Astrocyte of the spinal cord (primary cell): ENCODE results near the gene BRD3OS.

Source experiments
- DNase-seq: peaks from one replicate; pipeline ENCODE4 v3.0.0; 2011; ENCODE audit warnings: low read depth, low spot score
- H3K4me3 ChIP-seq: 2 replicates; pipeline ENCODE4 v1.5.1; 2011; ENCODE audit warnings: low read depth, mild to moderate bottlenecking, low read length, moderate library complexity
- CTCF ChIP-seq: IDR thresholded peaks from 2 replicates; pipeline ENCODE4 v1.5.1; 2012; ENCODE audit warnings: low read depth, mild to moderate bottlenecking, low read length, inconsistent platforms
- in situ Hi-C: cut with HindIII; loops from 2 replicates; pipeline ENCODE4 v1.10.0; 2017; ENCODE audit warnings: low sequenced_read_pairs

BRD3OS gene

GRCh38 chr9:133993635-133994253 is 31.5 kb upstream of the BRD3OS start:
- TF ChIP-seq CTCF = no peak
- H3K4me3 ChIP-seq = peak overlapping the region; percentile 68
- DNase-seq = no peak
- in situ Hi-C loops = no loop called here

GRCh38 chr9:133994353-133995011 is 30.8 kb upstream of the BRD3OS start:
- TF ChIP-seq CTCF = peak; percentile 98
- peak; percentile 63 for DNase-seq
- no peak overlapping the region for H3K4me3 ChIP-seq
- in situ Hi-C loops = no loop called here

GRCh38 chr9:133995012-133995896 is 30.0 kb upstream of the BRD3OS start:
- no peak for DNase-seq
- H3K4me3 ChIP-seq = no peak overlapping the region
- TF ChIP-seq CTCF = peak; percentile 30
- in situ Hi-C loops = no loop called here

- no peak for DNase-seq
- no peak for TF ChIP-seq CTCF
- in situ Hi-C loops = no loop called here
Observed at GRCh38 chr9:133996531-133997520, 28.5 kb upstream of the BRD3OS start.

GRCh38 chr9:133997584-133997983 is 27.7 kb upstream of the BRD3OS start:
- H3K4me3 ChIP-seq = no peak overlapping the region
- no peak for DNase-seq
- TF ChIP-seq CTCF = no peak
- in situ Hi-C loops = no loop called here

More at GRCh38 chr9:133996531-133997520, 28.5 kb upstream of the BRD3OS start:
- H3K4me3 ChIP-seq = no peak overlapping the region
